Breast epithelium (tissue), 4 donors: ENCODE data around the gene CANX. TPM values are rescaled to one million over a fixed set of nuclear protein-coding genes. Genes with fewer than 3 reads are reported as not detected.

Source experiments
- DNase-seq, 2 donors: peaks; one replicate each; pipeline ENCODE4 v3.0.0-alpha.2; 2019; ENCODE audit warnings: low spot score in 2 of 2
- H3K27ac ChIP-seq, 2 donors: fragments of 200-600 bp; sonication (generic) in 1 of 2; one replicate each; pipeline ENCODE4 v1.5.1; 2016 to 2019; ENCODE audit warnings: mild to moderate bottlenecking in 1 of 2
- H3K27me3 ChIP-seq, 2 donors: fragments of 200-600 bp; sonication (generic) in 1 of 2; one replicate each; pipeline versions ENCODE4 v1.5.1 to v1.6.0; 2017 to 2019; ENCODE audit warnings: control low read depth in 1 of 2, mild to moderate bottlenecking in 1 of 2
- H3K36me3 ChIP-seq: fragments of 200-600 bp; one replicate; pipeline ENCODE4 v1.5.1; 2019
- H3K4me1 ChIP-seq, 2 donors: fragments of 200-600 bp; sonication (generic); one replicate each; pipeline ENCODE4 v1.5.1; 2016 to 2019; ENCODE audit warnings: control low read depth in 1 of 2
- H3K4me3 ChIP-seq, 3 donors: fragments of 200-600 bp; sonication (generic); 1 replicate in 2 of 3; 2 replicates in 1 of 3; pipeline ENCODE4 v1.5.1; 2016 to 2019; ENCODE audit warnings: mild to moderate bottlenecking in 3 of 3, moderate library complexity in 2 of 3
- H3K9me3 ChIP-seq, 2 donors: fragments of 200-600 bp; sonication (generic) in 1 of 2; one replicate each; pipeline ENCODE4 v1.5.1; 2016 to 2019; ENCODE audit warnings: control low read depth in 1 of 2
- POLR2A ChIP-seq: fragments of 450-650 bp; IDR thresholded peaks from one replicate; pipeline ENCODE4 v1.6.1; 2016; ENCODE audit warnings: antibody characterized with exemption, mild to moderate bottlenecking, moderate library complexity
- POLR2AphosphoS5 ChIP-seq, 3 donors: sonication (generic); formaldehyde crosslinking; IDR thresholded peaks; one replicate each; pipeline ENCODE4 v1.6.1; 2017; ENCODE audit warnings: antibody characterized with exemption in 3 of 3
- intact Hi-C: fragments of 100-400 bp; cut with DNase I; formaldehyde crosslinking; loops from one replicate; pipeline ENCODE4 v1.15.1; 2023; ENCODE audit warnings: low total_unique reads
- total RNA-seq, 3 donors: library from RNA; depleted of rRNA; stranded (reverse); fragments of >200 nt; gene quantifications; one replicate each; pipeline ENCODE4 v1.1.0, GENCODE V29; 2016
- TF ChIP-seq, protein P1 (sequence below), 3 donors: fragments of 450-650 bp; IDR thresholded peaks; one replicate each; pipeline ENCODE4 v1.5.1; 2016 to 2017; ENCODE audit warnings: antibody characterized with exemption in 3 of 3, mild to moderate bottlenecking in 3 of 3, moderate library complexity in 3 of 3

Gene CANX
- total RNA-seq, 3 donors from 2014 or later: 379 to 416 (median 381) TPM

- Histone ChIP-seq H3K27me3 (no peaks in the 10 kb centered on the region), H3K9me3 (no peaks in the 10 kb centered on the region), H3K4me1 (peaks cover 5 to 15% of the 10 kb centered on the region in 2 donors), H3K27ac (no peak overlapping the region), H3K4me3 (no peak overlapping the region), H3K36me3 (no peaks in the 10 kb centered on the region)
- intact Hi-C loops: no loop called here
- no peak for DNase-seq
- TF ChIP-seq, protein P1, sequence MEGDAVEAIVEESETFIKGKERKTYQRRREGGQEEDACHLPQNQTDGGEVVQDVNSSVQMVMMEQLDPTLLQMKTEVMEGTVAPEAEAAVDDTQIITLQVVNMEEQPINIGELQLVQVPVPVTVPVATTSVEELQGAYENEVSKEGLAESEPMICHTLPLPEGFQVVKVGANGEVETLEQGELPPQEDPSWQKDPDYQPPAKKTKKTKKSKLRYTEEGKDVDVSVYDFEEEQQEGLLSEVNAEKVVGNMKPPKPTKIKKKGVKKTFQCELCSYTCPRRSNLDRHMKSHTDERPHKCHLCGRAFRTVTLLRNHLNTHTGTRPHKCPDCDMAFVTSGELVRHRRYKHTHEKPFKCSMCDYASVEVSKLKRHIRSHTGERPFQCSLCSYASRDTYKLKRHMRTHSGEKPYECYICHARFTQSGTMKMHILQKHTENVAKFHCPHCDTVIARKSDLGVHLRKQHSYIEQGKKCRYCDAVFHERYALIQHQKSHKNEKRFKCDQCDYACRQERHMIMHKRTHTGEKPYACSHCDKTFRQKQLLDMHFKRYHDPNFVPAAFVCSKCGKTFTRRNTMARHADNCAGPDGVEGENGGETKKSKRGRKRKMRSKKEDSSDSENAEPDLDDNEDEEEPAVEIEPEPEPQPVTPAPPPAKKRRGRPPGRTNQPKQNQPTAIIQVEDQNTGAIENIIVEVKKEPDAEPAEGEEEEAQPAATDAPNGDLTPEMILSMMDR (IDR thresholded peaks at IDR 0.05): no peak
- TF ChIP-seq POLR2AphosphoS5 (IDR thresholded peaks at IDR 0.05) (no peak), POLR2A (no peak)
Observed at GRCh38 chr5:179759581-179760551, 61.1 kb downstream of the CANX start.

DNA sequence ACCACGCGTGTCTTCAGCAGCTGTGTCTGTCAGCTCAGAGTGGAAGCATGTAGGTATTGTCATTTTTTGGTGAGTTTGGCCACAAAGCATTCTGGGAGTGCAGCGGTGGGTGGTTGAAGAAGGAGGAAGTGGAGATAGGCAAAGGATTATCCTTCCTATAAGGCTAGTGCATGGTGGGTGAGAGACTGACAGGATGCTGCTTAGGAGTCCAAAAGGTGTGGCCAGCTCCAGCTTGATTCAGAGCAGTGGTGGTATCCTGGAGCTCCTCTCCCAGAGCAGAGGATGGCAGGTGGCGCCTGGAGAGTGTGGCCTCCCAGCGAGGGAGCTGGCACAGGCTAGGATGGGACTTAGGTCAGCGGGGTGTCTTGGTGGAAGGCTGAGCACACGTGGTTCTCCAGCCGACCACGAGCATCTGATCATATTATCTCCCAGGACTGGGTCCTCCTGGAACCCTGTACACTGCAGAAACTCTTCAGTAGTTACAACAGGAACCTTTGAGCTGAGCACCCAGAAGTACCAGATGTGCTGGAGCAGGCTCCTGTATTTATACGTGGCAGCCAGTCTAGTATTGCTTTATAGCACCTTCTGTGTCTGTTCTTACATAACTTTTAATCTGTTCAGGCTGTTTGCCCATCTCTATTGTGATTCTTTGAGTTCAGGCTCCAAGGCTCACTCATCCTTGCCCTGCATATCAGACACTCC, 63.5 kb downstream of the CANX start:
- Histone ChIP-seq H3K4me3 (no peak overlapping the region), H3K27ac (peak overlapping the region; percentile 50 to 66), H3K36me3 (no peaks in the 10 kb centered on the region), H3K9me3 (no peaks in the 10 kb centered on the region), H3K4me1 (peaks cover 10 to 15% of the 10 kb centered on the region in 2 donors), H3K27me3 (no peaks in the 10 kb centered on the region)
- intact Hi-C loops: no loop called here
- no peak for DNase-seq
- TF ChIP-seq, protein P1 (IDR thresholded peaks at IDR 0.05): no peak
- TF ChIP-seq POLR2A: no peak
- TF ChIP-seq POLR2AphosphoS5 (IDR thresholded peaks at IDR 0.05): no peak

DNA sequence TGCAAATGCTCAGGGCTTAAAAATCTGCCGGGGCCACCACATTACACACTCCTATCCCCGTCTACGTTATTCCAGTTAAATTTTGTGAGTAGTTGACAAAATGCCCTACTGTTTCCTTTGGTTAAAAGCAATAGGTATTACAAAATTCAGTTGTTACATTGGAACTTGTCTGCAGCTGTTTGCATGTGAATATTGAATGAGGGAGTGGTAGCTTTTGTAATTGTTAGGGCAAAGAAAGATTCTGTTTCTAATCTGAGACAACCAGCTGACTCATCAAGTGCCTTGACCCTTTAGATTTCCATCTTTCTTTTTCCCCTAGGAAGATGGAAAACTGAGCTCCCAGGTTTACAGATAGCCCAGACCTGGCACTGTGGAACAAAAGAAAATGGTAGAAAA, 64.0 kb downstream of the CANX start:
- no peaks in the 10 kb centered on the region for H3K36me3 ChIP-seq
- TF ChIP-seq, protein P1 (IDR thresholded peaks at IDR 0.05): no peak
- no peak for TF ChIP-seq POLR2AphosphoS5 (IDR thresholded peaks at IDR 0.05)
- TF ChIP-seq POLR2A: no peak
- H3K9me3 ChIP-seq: no peaks in the 10 kb centered on the region
- peak overlapping the region; percentile 50 to 66 for H3K27ac ChIP-seq
- no peak for DNase-seq
- intact Hi-C loops: no loop called here
- no peaks in the 10 kb centered on the region for H3K27me3 ChIP-seq
- no peak overlapping the region for H3K4me3 ChIP-seq
- peaks cover 10 to 15% of the 10 kb centered on the region in 2 donors for H3K4me1 ChIP-seq

GRCh38 chr5:179763215-179763945, 64.6 kb downstream of the CANX start:
- Histone ChIP-seq H3K9me3 (no peaks in the 10 kb centered on the region), H3K4me3 (no peak overlapping the region), H3K27me3 (no peaks in the 10 kb centered on the region), H3K36me3 (no peaks in the 10 kb centered on the region), H3K27ac (peak overlapping the region; percentile 60 to 72), H3K4me1 (peaks cover 10 to 15% of the 10 kb centered on the region in 2 donors)
- intact Hi-C loops: no loop called here
- TF ChIP-seq, protein P1 (IDR thresholded peaks at IDR 0.05): peak; percentile 55 to 90 (median 88)
- TF ChIP-seq POLR2A: no peak
- peak in 2 of 3 donors; percentile 52 to 58 for TF ChIP-seq POLR2AphosphoS5 (IDR thresholded peaks at IDR 0.05)
- DNase-seq: peak in 1 of 2 donors; percentile 77
